Suppressor macrophage treated with lipopolysaccharide for 1 hour (primary cell): ENCODE measurements around the gene CSTF1.
"Not testable (repeated sequence)": the region's sequence is repeated elsewhere in the genome, so short reads cannot be mapped to it uniquely, and the experiment has no call there.

Experiments used
- DNase-seq, 3 donors: peaks; one replicate each; pipeline ENCODE4 v3.0.0-alpha.2; 2020 to 2022

The CSTF1 gene

DNA sequence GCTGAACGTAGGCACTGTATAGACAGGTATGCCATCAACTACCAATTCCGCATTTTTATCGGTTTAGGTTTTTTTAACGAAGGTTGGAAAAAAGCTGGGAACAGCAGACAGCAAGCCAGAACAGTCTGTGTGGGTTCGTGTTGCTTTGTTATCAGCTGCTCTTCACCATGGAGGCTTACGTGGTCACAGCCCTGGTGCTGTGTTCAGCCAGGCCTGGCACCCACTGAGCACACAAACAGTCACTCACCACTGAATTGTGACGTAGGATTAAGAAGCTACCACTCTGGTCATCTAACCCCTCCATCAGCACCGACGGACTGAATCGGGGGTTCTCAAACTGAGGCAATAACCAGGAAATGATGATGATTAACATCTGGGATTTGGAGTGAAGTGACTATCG is 20.5 kb upstream of the CSTF1 start:
- DNase-seq, result no peak

DNA sequence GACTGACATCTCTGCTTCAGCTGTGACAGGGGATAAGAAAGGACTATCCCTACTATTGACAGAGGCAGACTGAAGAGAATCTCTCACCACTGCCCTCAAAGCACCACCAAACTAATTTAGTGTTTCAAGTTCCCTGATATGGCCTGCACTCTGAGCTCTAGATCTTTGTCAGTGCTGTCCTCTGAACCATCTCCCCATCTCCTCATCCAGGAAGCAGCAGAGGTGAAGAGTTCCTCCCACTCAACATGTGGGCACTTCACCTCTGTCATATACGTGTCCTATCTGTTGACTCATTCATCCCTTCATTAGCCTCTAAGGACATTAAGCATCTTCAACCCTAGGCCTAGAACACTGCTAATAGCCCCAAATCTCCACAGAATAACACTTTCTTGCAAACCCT is 19.6 kb upstream of the CSTF1 start:
- DNase-seq, result no peak

DNA sequence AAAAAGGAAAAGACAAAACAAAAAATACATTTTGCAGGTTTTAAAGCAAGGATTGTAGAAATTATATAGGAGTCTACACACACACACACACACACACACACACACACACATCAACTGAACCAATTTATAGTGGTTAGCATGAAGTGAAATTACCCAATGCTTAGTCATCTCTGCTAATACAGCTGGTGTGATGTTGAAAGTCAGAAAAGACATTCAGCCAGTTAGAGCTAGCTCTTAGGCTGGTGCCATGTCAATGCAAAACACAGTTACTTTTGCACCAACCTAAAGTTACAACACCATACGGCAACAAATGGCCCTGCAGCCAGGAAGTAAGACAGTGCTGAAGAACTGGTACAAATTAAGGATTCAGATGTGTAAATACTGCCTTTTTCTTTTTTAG is 18.5 kb upstream of the CSTF1 start:
- DNase-seq, result peak; percentile 81 to 92 (median 91)

DNA sequence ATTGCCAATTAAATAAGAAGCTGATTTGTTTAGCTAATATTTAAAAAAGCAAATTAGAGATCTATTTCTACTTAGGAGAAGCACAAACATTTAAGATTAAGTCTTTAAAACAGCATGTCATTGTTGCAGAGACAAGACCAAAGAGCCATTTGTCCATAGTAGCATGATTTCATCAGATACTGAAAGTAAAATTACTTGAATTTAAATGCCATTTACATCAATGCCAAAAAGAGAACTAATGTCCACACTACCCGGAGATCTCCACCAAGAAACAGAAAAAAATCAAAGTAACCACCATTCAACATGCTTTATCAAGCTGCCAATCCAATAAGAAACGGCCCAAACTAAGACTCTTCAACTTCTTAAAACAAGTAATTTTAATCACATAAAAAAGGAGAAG is 16.1 kb upstream of the CSTF1 start:
- peak; percentile 14 to 50 (median 34) for DNase-seq

DNA sequence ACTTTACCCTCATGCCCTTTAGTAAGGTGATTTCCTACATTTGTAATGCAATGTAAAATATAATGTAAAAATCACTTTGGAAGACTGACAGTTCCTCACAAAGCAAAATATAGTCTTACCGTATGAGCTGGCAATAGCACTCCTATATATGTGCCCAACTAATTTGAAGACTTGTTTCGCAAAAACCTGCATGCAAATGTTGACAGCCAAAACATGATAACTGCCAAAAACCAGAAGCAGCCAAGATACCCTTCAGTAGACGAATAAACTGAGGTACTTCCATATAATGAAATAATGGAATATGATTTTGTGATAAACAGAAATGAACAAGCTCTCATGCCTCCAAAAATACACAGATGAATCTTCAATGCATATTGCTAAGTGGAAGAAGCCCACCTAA is 14.1 kb upstream of the CSTF1 start:
- DNase-seq, result no peak

DNA sequence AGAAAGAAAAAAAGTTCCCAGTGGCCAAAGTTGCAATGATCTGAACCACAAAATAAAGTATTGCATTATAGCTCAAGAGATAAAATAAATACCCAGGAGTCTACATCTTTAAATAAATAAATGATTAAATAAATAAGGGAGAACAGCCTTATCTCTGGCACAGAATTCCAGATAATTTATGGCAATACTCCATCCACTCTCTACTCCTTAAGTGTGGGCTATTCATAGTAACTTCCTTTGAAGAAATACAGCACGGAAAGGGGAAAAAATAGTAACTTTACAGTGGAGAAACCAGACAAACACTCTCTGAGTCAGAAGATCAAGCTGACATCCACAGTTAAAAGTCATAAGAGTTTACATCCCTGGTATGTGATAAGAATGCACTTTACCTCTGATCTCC is 12.1 kb upstream of the CSTF1 start:
- DNase-seq, result peak in 2 of 3 donors; percentile 38 to 39

DNA sequence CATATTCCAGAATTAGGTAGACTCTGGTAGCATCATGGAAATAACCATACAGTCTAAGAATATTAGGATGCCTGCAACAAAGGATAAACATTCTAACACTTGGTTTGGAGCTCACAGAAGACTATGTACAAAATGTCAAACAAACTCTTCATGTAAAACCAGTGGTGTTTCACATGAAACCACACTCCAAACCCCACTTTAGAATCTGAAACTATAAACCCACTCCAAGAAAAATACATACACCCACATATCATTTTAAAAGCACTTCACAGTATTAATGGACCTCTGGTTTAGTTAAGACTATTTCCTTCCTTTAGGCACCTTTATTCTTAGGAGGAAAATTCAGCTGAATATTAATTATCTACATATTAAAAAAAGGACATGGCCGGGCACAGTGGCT is 10.9 kb upstream of the CSTF1 start:
- DNase-seq, result no peak

DNA sequence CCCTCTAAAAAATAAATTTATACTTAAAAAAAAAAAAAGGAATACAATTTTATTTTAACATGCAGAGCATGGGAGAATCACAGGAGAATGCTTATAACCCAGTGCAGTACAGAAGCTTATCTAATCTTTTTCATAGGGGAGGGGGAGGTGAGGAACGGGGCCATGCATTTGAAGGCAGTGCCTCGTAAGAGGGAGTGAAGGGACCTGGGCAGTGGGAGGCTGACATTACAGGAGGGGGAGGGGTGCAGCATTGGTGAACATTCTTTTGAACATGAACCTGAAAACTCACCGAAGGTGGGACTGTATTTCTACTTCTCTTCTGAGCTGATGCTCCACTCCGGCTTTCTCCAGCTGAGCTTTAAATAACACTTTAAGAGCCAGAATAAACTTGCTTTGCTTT is 9.7 kb upstream of the CSTF1 start:
- no peak for DNase-seq

DNA sequence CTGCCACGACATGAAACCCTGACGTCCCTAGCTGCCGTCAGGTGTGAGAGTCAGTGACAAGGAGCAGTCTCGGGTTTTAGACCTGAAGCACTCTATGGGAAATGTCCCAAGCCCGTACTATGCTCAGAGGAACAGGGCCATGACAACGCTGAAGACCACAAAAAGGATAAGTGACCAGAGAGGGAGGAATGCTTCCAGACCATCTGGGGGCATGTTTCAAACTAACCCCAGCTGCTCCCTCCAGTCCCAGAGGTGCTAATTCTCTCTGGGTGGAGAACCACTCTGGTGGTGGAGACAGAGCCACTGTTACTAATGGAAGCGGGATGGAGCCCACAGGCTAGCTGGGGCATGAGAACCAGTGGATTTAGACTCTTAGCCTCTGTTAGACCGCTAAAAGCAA is 9.1 kb upstream of the CSTF1 start:
- no peak for DNase-seq

DNA sequence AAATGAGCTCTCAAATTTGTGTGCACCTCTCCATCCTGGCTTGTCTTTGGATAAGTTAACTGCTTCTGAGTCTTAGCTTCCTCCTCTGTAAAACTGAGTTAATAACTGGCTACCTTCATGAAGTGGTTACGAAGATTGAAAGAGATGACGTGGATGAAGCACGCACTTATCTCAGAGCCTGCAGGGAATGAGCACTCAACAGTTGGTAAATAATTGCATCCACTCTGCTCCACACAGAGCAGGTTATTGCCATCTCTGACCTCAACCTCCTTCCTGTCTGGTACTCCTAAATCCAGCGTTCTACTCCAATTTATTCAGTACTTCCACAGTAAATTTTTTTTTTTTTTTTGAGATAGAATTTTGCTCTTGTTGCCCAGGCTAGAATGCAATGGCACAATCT is 7.3 kb upstream of the CSTF1 start:
- no peak for DNase-seq

DNA sequence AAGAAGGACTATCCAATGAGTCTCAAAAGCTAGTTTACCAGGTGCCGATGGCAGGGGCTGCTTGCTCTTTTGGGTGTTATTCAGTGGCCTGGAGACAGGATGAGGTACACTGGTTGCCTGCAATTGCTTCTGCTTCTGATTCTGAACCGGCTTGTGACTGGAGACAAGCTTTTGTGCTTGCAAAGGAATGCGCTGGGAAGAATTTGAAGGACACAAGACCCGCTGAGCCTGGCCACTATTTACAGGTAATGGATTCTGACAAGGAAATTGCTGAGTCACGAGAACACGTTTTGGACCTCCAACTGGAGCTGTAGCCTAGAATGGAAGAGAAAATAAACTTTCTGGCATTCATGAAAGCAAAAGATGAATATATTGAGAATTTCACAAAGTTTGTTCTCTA is 6.2 kb upstream of the CSTF1 start:
- DNase-seq, result no peak

DNA sequence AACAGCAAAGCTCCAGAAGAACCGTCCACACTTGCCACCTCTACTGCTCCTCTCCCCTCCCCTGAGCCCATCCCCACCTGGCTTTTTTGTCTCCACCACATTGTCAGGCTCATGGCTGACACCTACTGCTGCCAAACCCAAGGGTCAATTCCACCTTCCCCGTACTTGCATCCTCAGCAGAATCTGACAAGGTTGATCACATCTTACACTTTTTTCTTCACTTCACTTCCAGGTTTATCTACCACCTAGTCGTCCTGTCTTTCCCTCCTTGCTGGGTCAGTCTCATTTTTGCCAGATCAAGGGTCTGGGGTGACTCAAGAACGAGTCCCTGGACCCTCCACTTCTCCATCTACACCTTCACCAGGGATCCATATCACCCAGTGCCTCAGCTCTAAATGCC is 3.6 kb upstream of the CSTF1 start:
- DNase-seq, result no peak

DNA sequence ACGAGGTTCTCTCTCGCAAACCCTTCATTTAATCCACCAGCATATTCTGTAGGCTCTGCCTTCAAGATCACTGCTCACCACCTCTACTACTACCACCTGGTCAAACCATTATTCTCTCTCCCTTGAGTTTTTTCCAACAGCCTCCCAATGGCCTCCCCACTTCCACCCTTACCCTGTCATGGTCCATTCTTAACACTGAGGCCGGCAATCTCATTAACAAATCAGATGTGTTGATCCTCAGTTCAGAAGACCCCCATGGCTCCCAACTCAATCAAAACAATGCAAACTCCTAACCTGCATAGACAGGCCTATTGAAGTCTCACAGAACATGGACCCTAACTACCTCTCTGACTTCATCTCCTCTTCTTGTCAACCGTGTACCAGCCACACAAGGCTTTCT is 2.6 kb upstream of the CSTF1 start:
- no peak for DNase-seq

DNA sequence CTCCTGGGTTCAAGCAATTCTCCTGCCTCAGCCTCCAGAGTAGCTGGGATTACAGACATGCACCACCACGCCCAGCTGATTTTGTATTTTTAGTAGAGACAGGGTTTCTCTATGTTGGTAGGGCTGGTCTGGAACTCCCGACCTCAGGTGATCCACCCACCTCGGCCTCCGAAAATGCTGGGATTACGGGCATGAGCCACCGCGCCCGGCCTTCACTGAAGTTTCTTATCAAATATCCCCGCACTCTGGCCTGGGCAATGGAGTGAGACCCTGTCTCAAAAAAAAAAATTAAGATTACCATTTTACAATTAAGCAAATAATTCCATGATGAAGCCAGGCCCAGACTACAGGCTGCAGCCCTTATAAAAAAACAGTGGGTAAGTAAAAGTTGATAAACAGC is 2.0 kb upstream of the CSTF1 start:
- not testable (repeated sequence) for DNase-seq

DNA sequence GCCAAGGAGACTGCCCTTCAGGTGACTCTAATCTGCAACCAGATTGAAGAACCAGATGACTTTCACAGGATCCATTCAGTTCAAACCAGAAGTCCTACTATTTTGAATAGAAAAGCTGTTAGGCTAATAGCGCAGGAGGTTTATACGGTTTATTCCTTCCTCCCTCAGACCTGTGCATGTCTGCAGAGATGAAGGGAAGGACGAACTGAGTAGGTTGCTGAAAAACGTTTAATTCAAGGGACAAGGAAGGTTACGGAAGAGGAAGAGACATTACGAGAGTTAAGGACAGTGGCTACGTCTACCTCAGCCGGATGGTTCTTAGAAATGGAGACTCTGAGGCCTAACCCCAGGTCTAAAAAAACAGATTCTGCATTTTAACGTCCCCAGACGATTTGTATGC is 1.4 kb upstream of the CSTF1 start:
- no peak for DNase-seq

DNA sequence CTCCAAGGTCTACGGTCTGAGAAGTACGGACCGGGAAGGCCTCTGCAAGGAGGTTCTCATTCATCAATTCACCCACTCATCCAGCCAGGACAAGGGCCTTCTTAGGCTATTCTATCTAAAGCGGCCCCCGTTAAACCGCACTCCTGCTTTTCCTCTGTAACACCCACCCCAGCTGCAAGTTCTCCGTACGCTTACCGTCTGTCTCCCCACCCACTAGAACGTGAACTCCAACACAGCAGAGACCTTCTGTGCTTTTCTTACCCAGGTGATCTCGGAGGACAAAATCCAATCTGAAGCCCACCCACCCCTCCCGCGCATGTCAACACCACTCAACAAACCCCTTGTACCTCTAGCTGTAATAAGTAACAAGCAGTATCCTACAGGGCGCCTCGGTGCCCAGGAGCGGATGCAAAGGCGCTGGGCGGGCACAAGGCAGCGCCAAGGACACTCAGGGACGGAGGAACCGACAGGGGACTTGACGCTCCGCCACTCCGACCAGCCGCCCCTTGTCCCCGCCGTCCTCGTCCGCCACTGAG is 781 bp upstream of the CSTF1 start:
- DNase-seq, result no peak

DNA sequence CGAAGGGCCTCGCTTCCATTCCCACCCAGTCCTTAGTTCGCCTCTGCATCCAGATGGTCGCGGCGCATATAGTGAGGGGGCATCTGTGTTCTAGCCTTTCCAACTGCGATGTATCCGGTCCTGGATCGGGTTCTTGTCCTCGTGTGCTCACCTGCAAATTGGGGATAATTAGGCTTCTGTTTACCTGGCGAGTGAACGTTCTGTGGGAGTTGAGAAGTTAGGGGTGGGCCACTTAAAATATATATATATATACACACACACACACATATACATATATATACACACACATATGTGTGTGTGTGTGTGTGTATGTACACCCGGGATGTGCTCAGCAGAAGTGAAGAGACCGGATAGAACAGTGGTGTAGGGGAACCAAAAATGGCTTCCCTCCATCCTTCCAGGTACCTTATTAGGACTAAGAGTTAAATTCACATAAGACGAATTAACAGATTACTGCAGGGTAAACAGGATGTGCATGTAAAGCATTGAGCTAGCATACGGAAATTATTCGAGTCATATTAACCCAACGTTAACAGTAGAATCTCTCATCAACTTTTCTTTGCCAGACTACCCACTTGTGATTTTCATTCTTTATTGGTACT is 537 bp downstream of the CSTF1 start:
- no peak for DNase-seq

DNA sequence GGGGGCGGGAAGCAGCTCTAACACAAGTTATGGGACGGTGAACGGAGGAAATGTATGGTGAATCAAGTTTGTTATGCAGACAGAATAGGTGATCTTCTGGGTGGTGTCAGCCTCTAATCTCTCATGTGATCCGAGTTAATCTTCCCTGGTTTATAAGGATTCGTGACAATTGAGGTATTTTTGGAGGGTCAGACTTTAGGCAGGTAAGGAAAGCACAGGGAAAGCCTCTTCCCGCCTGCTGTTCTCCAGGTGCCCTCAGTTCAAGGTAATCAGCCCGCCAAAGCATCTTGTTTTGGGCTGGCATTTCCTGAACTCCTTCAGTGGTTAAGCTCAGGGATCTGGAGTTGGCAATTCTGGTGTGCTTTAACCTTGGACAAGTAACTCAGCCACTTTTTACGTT is 1.2 kb downstream of the CSTF1 start:
- no peak for DNase-seq

DNA sequence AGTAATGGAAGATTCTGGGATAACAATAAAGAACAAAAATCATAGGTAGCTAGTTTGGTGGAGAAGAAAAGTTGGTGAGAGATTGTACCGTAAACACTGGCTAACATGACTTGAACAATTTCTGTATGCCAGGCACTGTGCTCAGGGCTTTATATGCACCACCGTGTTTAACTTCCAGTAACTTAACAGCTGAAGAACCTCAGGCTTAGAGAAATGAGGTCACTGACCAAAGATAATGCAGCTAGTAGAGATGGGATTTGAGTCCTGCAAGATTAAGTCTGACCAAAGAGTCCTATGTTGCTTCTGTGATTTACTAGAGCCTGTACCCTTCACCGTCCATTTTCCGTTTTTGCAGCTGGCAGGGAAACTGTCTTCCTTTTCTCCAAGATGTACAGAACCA is 2.7 kb downstream of the CSTF1 start:
- DNase-seq, result no peak

DNA sequence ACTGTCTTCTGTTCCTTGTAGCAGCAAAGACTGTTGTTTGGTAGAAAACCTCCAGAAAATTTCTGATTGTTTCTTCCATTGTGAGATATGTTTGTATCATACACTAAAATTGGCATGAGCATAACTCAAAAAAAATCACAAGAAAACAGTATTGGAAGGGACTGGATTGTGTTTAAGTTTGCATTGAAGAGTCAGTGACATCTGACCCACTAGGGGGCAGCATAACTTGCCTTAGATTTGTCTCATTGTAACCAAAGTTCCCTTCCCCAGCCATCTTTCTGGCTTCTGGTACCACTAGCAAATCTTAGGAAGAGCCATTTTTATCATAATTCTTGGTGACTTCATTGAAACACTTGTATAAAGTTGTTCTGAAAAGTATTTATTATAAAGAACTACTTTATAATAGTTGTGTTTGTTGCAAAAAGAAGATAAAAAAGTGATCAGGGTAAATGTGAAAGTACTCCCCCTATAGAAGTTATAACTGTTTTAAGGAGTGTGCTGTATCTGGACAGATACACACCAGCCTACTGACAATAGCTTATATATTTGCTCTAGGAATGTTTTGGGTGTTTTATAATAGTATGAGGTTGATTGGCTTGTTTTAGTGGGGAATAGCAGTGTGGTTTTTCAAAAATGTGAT is 7.7 kb downstream of the CSTF1 start:
- DNase-seq, result peak; percentile 88 to 92 (median 91)

DNA sequence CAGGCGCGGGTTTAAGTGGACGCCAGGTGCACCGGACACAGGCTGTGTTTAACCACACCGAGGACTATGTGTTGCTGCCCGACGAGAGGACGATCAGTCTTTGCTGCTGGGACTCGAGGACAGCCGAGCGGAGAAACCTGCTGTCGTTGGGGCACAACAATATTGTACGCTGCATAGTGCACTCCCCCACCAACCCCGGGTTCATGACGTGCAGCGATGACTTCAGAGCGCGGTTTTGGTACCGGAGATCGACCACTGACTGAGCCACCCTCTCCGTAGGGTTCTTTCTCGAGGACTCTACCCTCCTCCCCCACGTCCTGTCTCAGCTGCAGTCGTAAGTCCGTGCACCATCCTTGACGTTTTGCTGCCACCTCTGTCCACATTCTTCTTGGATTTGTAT is 11.0 kb downstream of the CSTF1 start:
- DNase-seq, result no peak

DNA sequence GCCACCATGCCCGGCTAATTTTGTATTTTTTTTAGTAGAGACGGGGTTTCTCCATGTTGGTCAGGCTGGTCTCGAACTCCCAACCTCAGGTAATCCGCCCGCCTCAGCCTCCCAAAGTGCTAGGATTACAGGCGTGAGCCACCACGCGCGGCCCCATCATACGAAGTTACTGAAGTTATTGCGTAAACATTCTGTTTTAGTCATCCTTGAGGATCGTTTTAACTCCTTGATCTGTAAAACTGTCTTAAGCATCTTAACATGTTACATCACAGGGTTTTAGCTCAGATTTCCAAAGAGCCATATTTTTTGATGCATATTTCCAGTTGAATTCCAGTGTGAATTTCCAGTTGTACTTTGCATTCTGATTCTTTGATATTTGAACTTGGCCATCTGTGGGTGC is 12.9 kb downstream of the CSTF1 start:
- DNase-seq, result not testable (repeated sequence)

DNA sequence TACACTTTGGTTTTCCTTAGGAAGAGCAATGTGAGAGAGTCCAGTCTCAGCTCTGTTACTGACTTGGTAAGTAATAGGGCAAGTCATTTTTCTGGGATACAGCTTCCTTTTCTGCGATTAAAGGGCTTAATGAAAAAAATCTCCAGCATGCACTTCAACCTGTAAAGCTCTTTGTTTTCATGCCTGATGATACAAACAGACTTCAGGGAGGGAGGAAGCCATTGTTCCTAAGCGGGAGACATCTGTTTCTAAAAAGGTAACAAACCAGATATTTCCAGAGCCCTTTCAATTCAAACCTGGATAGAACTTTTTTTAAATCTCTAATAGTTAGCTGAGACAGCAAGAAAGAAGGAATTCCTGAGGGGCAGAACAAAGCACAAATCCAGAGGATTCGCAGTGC is 14.5 kb downstream of the CSTF1 start:
- no peak for DNase-seq

DNA sequence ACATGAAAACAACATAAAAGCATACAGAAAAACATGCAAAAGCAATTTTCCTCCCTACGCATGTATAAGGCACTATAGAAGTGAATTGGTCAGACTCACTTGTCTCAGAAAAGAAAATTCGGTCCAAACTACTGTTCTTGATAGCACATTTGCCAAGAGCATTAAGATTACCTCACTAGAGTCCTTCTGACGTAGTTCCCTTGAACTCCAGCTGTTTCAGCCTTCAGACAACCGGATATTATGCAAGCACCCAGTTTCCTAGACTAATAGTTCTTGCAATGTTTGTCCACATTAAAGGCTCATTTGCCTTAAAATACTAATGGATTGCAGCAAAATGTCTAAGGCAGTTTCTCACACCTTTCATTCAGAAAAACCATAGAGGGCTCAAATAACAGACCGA is 17.1 kb downstream of the CSTF1 start:
- peak; percentile 73 to 85 (median 82) for DNase-seq

DNA sequence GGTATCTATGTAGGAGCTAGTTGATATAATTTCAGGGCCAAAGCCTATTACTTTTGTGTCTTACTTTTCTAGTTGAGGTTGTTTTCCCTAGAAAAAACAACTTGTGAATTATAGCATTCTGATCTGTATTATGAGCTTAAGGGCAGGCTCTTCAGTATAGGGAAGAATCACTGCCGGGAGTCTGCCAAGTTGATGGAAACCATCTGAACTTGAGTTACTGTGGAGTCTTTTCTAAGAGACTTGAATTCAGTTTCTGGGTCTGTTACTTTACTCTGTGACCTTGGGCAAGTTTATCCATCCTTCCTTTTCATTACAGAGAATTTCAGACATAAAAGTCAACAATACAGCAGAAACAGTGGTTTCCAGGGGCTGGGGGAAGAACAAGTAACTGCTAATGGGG is 17.5 kb downstream of the CSTF1 start:
- no peak for DNase-seq
